Medulla oblongata (tissue), 1 donor: Measurements from ENCODE around the gene DLGAP5.

Experiments used
- DNase-seq: peaks from one replicate; pipeline ENCODE4 v3.0.0-alpha.2; 2015; ENCODE audit errors: extremely low spot score

DLGAP5 gene

GRCh38 chr14:55129086-55129427 lies 62.3 kb downstream of the DLGAP5 start, which contains the start of gene LGALS3:
TSS of gene LGALS3 (plus strand) at chr14:55129252. CDS start at chr14:55137374, 8,122 bp downstream.
- peak; percentile 45 for DNase-seq

- DNase-seq, result no peak
Observed at GRCh38 chr14:55128386-55129085, 62.8 kb downstream of the DLGAP5 start.

- no peak for DNase-seq
Observed at GRCh38 chr14:55127460-55127951, 63.9 kb downstream of the DLGAP5 start.

GRCh38 chr14:55126932-55127459 lies 64.4 kb downstream of the DLGAP5 start:
- no peak for DNase-seq

GRCh38 chr14:55126034-55126433 lies 65.4 kb downstream of the DLGAP5 start:
- no peak for DNase-seq

GRCh38 chr14:55125403-55125802 lies 66.0 kb downstream of the DLGAP5 start:
- no peak for DNase-seq

- no peak for DNase-seq
Observed at GRCh38 chr14:55124774-55125386, 66.5 kb downstream of the DLGAP5 start.

GRCh38 chr14:55123852-55124639 lies 67.3 kb downstream of the DLGAP5 start:
- DNase-seq, result no peak

- DNase-seq, result no peak
Observed at GRCh38 chr14:55123101-55123500, 68.3 kb downstream of the DLGAP5 start.

- DNase-seq, result no peak
Observed at GRCh38 chr14:55122440-55122986, 68.9 kb downstream of the DLGAP5 start.

- no peak for DNase-seq
Observed at GRCh38 chr14:55121628-55122439, 69.6 kb downstream of the DLGAP5 start.

GRCh38 chr14:55120571-55121495 lies 70.6 kb downstream of the DLGAP5 start:
- DNase-seq, result no peak

- DNase-seq, result no peak
Observed at GRCh38 chr14:55118761-55119160, 72.6 kb downstream of the DLGAP5 start.

GRCh38 chr14:55117803-55118441 lies 73.5 kb downstream of the DLGAP5 start:
- DNase-seq, result peak; percentile 64

GRCh38 chr14:55116246-55117030 lies 74.9 kb downstream of the DLGAP5 start:
- no peak for DNase-seq

GRCh38 chr14:55115861-55116245 lies 75.5 kb downstream of the DLGAP5 start:
- no peak for DNase-seq

- DNase-seq, result no peak
Observed at GRCh38 chr14:55115460-55115859, 75.9 kb downstream of the DLGAP5 start.

- no peak for DNase-seq
Observed at GRCh38 chr14:55114720-55115119, 76.7 kb downstream of the DLGAP5 start.
